GM18951 (cell line): ENCODE data around the gene FOLR3.
"Not testable (repeated sequence)": the region's sequence is repeated elsewhere in the genome, so short reads cannot be mapped to it uniquely, and the experiment has no call there.

Source experiments
- POLR2A ChIP-seq: IDR thresholded peaks from 4 replicates; pipeline ENCODE4 v1.6.1; 2011; ENCODE audit warnings: mild to moderate bottlenecking; ENCODE audit not compliant: insufficient read length, insufficient read depth; ENCODE audit errors: extremely low read depth
- in situ Hi-C: fragments of 300-500 bp; cut with MboI; formaldehyde crosslinking; loops from one replicate; pipeline ENCODE4 v1.12.0; 2022; ENCODE audit warnings: low sequenced_read_pairs, mixed read lengths, inconsistent platforms; ENCODE audit not compliant: unreplicated experiment

The FOLR3 gene

GRCh38 chr11:72136684-72137262 lies 1.2 kb downstream of the FOLR3 start:
- no peak for TF ChIP-seq POLR2A
- in situ Hi-C loops, result no loop called here

- TF ChIP-seq POLR2A, result no peak
Measured at GRCh38 chr11:72138821-72139390, 3.4 kb downstream of the FOLR3 start.

GRCh38 chr11:72139500-72139899 lies 4.0 kb downstream of the FOLR3 start:
- in situ Hi-C loops, result no loop called here
- TF ChIP-seq POLR2A, result no peak

More at GRCh38 chr11:72138821-72139390, 3.4 kb downstream of the FOLR3 start:
- in situ Hi-C loops, result no loop called here

- in situ Hi-C loops, result no loop called here
- TF ChIP-seq POLR2A, result no peak
Measured at GRCh38 chr11:72140661-72141060, 5.1 kb downstream of the FOLR3 start.

GRCh38 chr11:72141066-72141465 lies 5.5 kb downstream of the FOLR3 start:
- in situ Hi-C loops, result no loop called here
- no peak for TF ChIP-seq POLR2A

GRCh38 chr11:72142086-72142485 lies 6.6 kb downstream of the FOLR3 start:
- in situ Hi-C loops, result not testable (repeated sequence)

GRCh38 chr11:72142543-72142942 lies 7.0 kb downstream of the FOLR3 start:
- in situ Hi-C loops, result not testable (repeated sequence)

- no peak for TF ChIP-seq POLR2A
- in situ Hi-C loops, result no loop called here
Measured at GRCh38 chr11:72144807-72145565, 9.5 kb downstream of the FOLR3 start.

GRCh38 chr11:72146625-72147024 lies 11.1 kb downstream of the FOLR3 start:
- in situ Hi-C loops, result no loop called here
- no peak for TF ChIP-seq POLR2A

GRCh38 chr11:72150882-72151281 lies 15.4 kb downstream of the FOLR3 start:
- TF ChIP-seq POLR2A, result no peak
- in situ Hi-C loops, result no loop called here

- in situ Hi-C loops, result not testable (repeated sequence)
Measured at GRCh38 chr11:72153874-72154273, 18.3 kb downstream of the FOLR3 start.

GRCh38 chr11:72154816-72155215 lies 19.3 kb downstream of the FOLR3 start:
- in situ Hi-C loops, result no loop called here
- no peak for TF ChIP-seq POLR2A

GRCh38 chr11:72155751-72156150 lies 20.2 kb downstream of the FOLR3 start:
- TF ChIP-seq POLR2A, result no peak

GRCh38 chr11:72157131-72157530 lies 21.6 kb downstream of the FOLR3 start:
- no peak for TF ChIP-seq POLR2A

More at GRCh38 chr11:72155751-72156150, 20.2 kb downstream of the FOLR3 start:
- in situ Hi-C loops, result no loop called here

More at GRCh38 chr11:72157131-72157530, 21.6 kb downstream of the FOLR3 start:
- in situ Hi-C loops, result no loop called here
